Keratinocyte (primary cell): Measurements from ENCODE around the gene CD44. TPM values are rescaled to one million over a fixed set of nuclear protein-coding genes. Genes with fewer than 3 reads are reported as not detected.

Source experiments
- DNase-seq: peaks from one replicate; pipeline ENCODE4 v3.0.0-alpha.2; 2011; ENCODE audit warnings: low read depth, missing footprints, low spot score
- FAIRE-seq: peaks from 2 replicates; lab custom pipeline; 2011; peaks lifted over from hg19 to GRCh38; lab: Jason Lieb, UNC
- H2AFZ ChIP-seq: 2 replicates; pipeline ENCODE4 v1.6.0; 2012; ENCODE audit warnings: low read length, control low read depth, inconsistent platforms; ENCODE audit not compliant: control insufficient read depth
- H3K27ac ChIP-seq: 2 replicates; pipeline ENCODE4 v1.5.1; 2011; ENCODE audit warnings: low read length; ENCODE audit not compliant: control insufficient read depth, insufficient read depth
- H3K27me3 ChIP-seq: 3 replicates; pipeline ENCODE4 v1.6.0; 2011; ENCODE audit warnings: low read length; ENCODE audit not compliant: control insufficient read depth, insufficient read depth; ENCODE audit errors: extremely low read depth
- H3K36me3 ChIP-seq, 2 experiments: 2 replicates in 1 of 2; 3 replicates in 1 of 2; pipeline ENCODE4 v1.5.1; 2011; ENCODE audit warnings: low read length in 2 of 2, mild to moderate bottlenecking in 1 of 2; ENCODE audit not compliant: control insufficient read depth in 2 of 2, insufficient read depth in 2 of 2; ENCODE audit errors: extremely low read depth in 1 of 2
- H3K4me1 ChIP-seq: 3 replicates; pipeline ENCODE4 v1.5.1; 2011; ENCODE audit warnings: low read length; ENCODE audit not compliant: control insufficient read depth, insufficient read depth; ENCODE audit errors: extremely low read depth
- H3K4me2 ChIP-seq: 3 replicates; pipeline ENCODE4 v1.6.0; 2011; ENCODE audit warnings: low read depth, low read length; ENCODE audit not compliant: control insufficient read depth, insufficient read depth; ENCODE audit errors: extremely low read depth
- H3K4me3 ChIP-seq, 3 experiments: fragments of 200-600 bp in 1 of 3; sonication (generic) in 1 of 3; 2 replicates in 2 of 3; 3 replicates in 1 of 3; pipeline ENCODE4 v1.5.1; 2011 to 2016; ENCODE audit warnings: low read length in 3 of 3, mild to moderate bottlenecking in 3 of 3, control low read depth in 2 of 3, inconsistent platforms in 1 of 3, low read depth in 1 of 3, mixed read lengths in 1 of 3, mixed run types in 1 of 3, moderate library complexity in 1 of 3; ENCODE audit not compliant: control insufficient read depth in 2 of 3, insufficient read depth in 2 of 3; ENCODE audit errors: extremely low read depth in 1 of 3
- H3K79me2 ChIP-seq: 2 replicates; pipeline ENCODE4 v1.6.0; 2012; ENCODE audit warnings: low read length; ENCODE audit not compliant: control insufficient read depth, insufficient read depth
- H3K9ac ChIP-seq: 3 replicates; pipeline ENCODE4 v1.6.0; 2011; ENCODE audit warnings: low read length; ENCODE audit not compliant: control insufficient read depth, insufficient read depth; ENCODE audit errors: extremely low read depth
- H3K9me1 ChIP-seq: 3 replicates; pipeline ENCODE4 v1.6.0; 2011; ENCODE audit warnings: low read length; ENCODE audit not compliant: control insufficient read depth, insufficient read depth; ENCODE audit errors: extremely low read depth
- H3K9me3 ChIP-seq: 2 replicates; pipeline ENCODE4 v1.5.1; 2012; ENCODE audit warnings: low read depth, low read length; ENCODE audit not compliant: control insufficient read depth
- H4K20me1 ChIP-seq: 3 replicates; pipeline ENCODE4 v1.6.0; 2011; ENCODE audit warnings: low read length; ENCODE audit not compliant: control insufficient read depth, insufficient read depth; ENCODE audit errors: extremely low read depth
- CTCF ChIP-seq, 3 experiments: IDR thresholded peaks in 1 of 3; conservative IDR thresholded peaks in 1 of 3; optimal IDR thresholded peaks in 1 of 3; 2 replicates in 2 of 3; 3 replicates in 1 of 3; pipeline versions ENCODE3 to v1.5.1; 2011; ENCODE audit warnings: low read length in 3 of 3, mild to moderate bottlenecking in 3 of 3, moderate library complexity in 2 of 3, control low read depth in 1 of 3, inconsistent platforms in 1 of 3; ENCODE audit not compliant: insufficient read depth in 2 of 3; ENCODE audit errors: extremely low read depth in 1 of 3
- EZH2 ChIP-seq: IDR thresholded peaks from one replicate; pipeline ENCODE4 v1.6.1; 2012; ENCODE audit warnings: inconsistent platforms, mild to moderate bottlenecking, low read length, moderate library complexity
- dilution Hi-C: fragments of 300-500 bp; cut with MboI; formaldehyde crosslinking; loops from one replicate; pipeline ENCODE4 v1.7.0; 2020; ENCODE audit warnings: low sequenced_read_pairs; ENCODE audit not compliant: extremely low pct_ligation_motif_present
- polyA plus RNA-seq, 5 experiments: library from polyadenylated mRNA; depleted of rRNA in 3 of 5; stranded (reverse) in 3 of 5; stranded (forward) in 1 of 5; unstranded in 1 of 5; fragments of >200 nt; gene quantifications; 1 replicate in 1 of 5; 2 replicates in 3 of 5; 3 replicates in 1 of 5; pipeline versions ENCODE4 v1.2.1 to v1.2.3, GENCODE V29; 2011 to 2012; ENCODE audit warnings: missing spikeins in 2 of 5, low read depth in 1 of 5, low replicate concordance in 1 of 5

CD44 gene
- polyA plus RNA-seq, 1 donor (not counting 4 experiments of a cell fraction or from before 2014, with no cell fraction given) = 2,038 TPM

GRCh38 chr11:35281169-35281688 is 142.3 kb downstream of the CD44 start:
- Histone ChIP-seq H3K9me3 (no peaks in the 10 kb centered on the region), H2AFZ (no peak overlapping the region), H3K27me3 (no peaks in the 10 kb centered on the region), H3K36me3 (no peaks in the 10 kb centered on the region), H4K20me1 (no peaks in the 10 kb centered on the region), H3K27ac (no peak overlapping the region), H3K9ac (no peak overlapping the region), H3K79me2 (no peaks in the 10 kb centered on the region), H3K4me3 (no peak overlapping the region), H3K4me1 (peaks cover 9% of the 10 kb centered on the region), H3K4me2 (no peak overlapping the region), H3K9me1 (no peaks in the 10 kb centered on the region)
- dilution Hi-C loops = no loop called here
- no peak for FAIRE-seq
- no peak for DNase-seq
- TF ChIP-seq CTCF (optimal IDR thresholded peaks at IDR 0.05 in 1 of 3, IDR thresholded peaks at IDR 0.05 in 1 of 3, conservative IDR thresholded peaks at IDR 0.05 in 1 of 3; ENCODE audit: extremely low read depth in 1 of 3, insufficient read depth in 2 of 3, low read length in 3 of 3) (no peak), EZH2 (no peak)

Other genes starting within 250 kb of the CD44 start
- 4.5 to 10.9 TPM (median 6.9 TPM) in 3 replicates for gene APIP, start 222.8 kb upstream of the CD44 start, polyA plus RNA-seq
- 18.1 to 28.5 TPM (median 22.0 TPM) in 3 replicates for gene PDHX, start 222.6 kb upstream of the CD44 start, polyA plus RNA-seq